Superior temporal gyrus (tissue), 1 donor: ENCODE data around the gene PRM2.

Experiments used
- DNase-seq: peaks from one replicate; pipeline ENCODE4 v3.0.0-alpha.2; 2016; ENCODE audit errors: extremely low spot score

Gene PRM2

GRCh38 chr16:11262915-11263314 is 13.4 kb downstream of the PRM2 start:
- DNase-seq, result no peak

- no peak for DNase-seq
These were observed 15.7 kb downstream of the PRM2 start for GRCh38 chr16:11260596-11260966.

GRCh38 chr16:11259655-11260595 is 16.4 kb downstream of the PRM2 start:
- no peak for DNase-seq

GRCh38 chr16:11258553-11259492 is 17.5 kb downstream of the PRM2 start:
- DNase-seq, result peak; percentile 83

- peak; percentile 83 for DNase-seq
These were observed 18.9 kb downstream of the PRM2 start for GRCh38 chr16:11257131-11257938.

- DNase-seq, result no peak
These were observed 19.6 kb downstream of the PRM2 start for GRCh38 chr16:11256661-11257130.

- DNase-seq, result peak; percentile 78
These were observed 20.3 kb downstream of the PRM2 start, which contains the start of gene SOCS1 for GRCh38 chr16:11255737-11256660. SOCS1 (minus strand) TSS chr16:11256204; CDS start chr16:11255478, 726 bp downstream.

GRCh38 chr16:11254913-11255736 is 21.2 kb downstream of the PRM2 start:
- no peak for DNase-seq

- DNase-seq, result no peak
These were observed 22.0 kb downstream of the PRM2 start for GRCh38 chr16:11253995-11254912.

- DNase-seq, result no peak
These were observed 23.0 kb downstream of the PRM2 start for GRCh38 chr16:11253009-11253994.

- DNase-seq, result no peak
These were observed 23.8 kb downstream of the PRM2 start for GRCh38 chr16:11252482-11252931.

- no peak for DNase-seq
These were observed 24.5 kb downstream of the PRM2 start for GRCh38 chr16:11251525-11252481.

- no peak for DNase-seq
These were observed 25.3 kb downstream of the PRM2 start for GRCh38 chr16:11250786-11251524.

- no peak for DNase-seq
These were observed 26.0 kb downstream of the PRM2 start for GRCh38 chr16:11250091-11250785.
